Measurements from ENCODE around the gene PGC. TPM values are rescaled to one million over a fixed set of nuclear protein-coding genes. Genes with fewer than 3 reads are reported as not detected.

Gene PGC
- total RNA-seq, 2 experiments from 2014 or later, result not detected

- peak; percentile 58 for DNase-seq
- H3K9me3 Mint-ChIP-seq, result no peaks in the 10 kb centered on the region
- H3K4me1 Mint-ChIP-seq, result peaks cover 27% of the 10 kb centered on the region
Measured at GRCh38 chr6:41707565-41708200, 39.5 kb downstream of the PGC start.

GRCh38 chr6:41706876-41707564 lies 40.2 kb downstream of the PGC start:
- H3K4me3 Mint-ChIP-seq, result peak overlapping the region; percentile 71
- POLR2A ChIA-PET, result interaction anchor here (0.5 to 3.9 kb wide), 4 partner anchors 9 to 160 kb away, joined by 3 to 27 read pairs (median 10); partner anchors contain the start of gene FOXP4
- H3K27ac Mint-ChIP-seq, result peak overlapping the region; percentile 91
- H3K27me3 Mint-ChIP-seq, result peaks cover 1% of the 10 kb centered on the region
- peaks cover 27% of the 10 kb centered on the region for H3K4me1 Mint-ChIP-seq
- no peaks in the 10 kb centered on the region for H3K9me3 Mint-ChIP-seq
- peaks cover 6% of the 10 kb centered on the region for H3K36me3 Mint-ChIP-seq
- ATAC-seq (ENCODE audit: low read depth) (peak; percentile 5), DNase-seq (no peak)

More at GRCh38 chr6:41707565-41708200, 39.5 kb downstream of the PGC start:
- H3K4me3 Mint-ChIP-seq, result peak overlapping the region; percentile 71
- H3K36me3 Mint-ChIP-seq, result peaks cover 6% of the 10 kb centered on the region
- H3K27me3 Mint-ChIP-seq, result peaks cover 1% of the 10 kb centered on the region
- POLR2A ChIA-PET, result interaction anchor here (0.5 to 3.9 kb wide), 3 partner anchors 8 to 431 kb away, joined by 4 to 27 read pairs (median 17); no protein-coding TSS in a partner anchor
- peak overlapping the region; percentile 91 for H3K27ac Mint-ChIP-seq
- ATAC-seq (ENCODE audit: low read depth), result peak; percentile 79

- DNase-seq (peak; percentile 64), ATAC-seq (ENCODE audit: low read depth) (peak; percentile 79)
- Mint-ChIP-seq H3K4me3 (peak overlapping the region; percentile 71), H3K27ac (peak overlapping the region; percentile 82), H3K9me3 (no peaks in the 10 kb centered on the region), H3K4me1 (peaks cover 27% of the 10 kb centered on the region), H3K36me3 (peaks cover 6% of the 10 kb centered on the region), H3K27me3 (peaks cover 1% of the 10 kb centered on the region)
- POLR2A ChIA-PET, result interaction anchor here (0.5 to 3.9 kb wide), 5 partner anchors 10 to 344 kb away, joined by 3 to 27 read pairs (median 4); partner anchors contain the start of genes FOXP4 and TAF8
Measured at GRCh38 chr6:41705996-41706835, 41.0 kb downstream of the PGC start.

GRCh38 chr6:41705311-41705995 lies 41.7 kb downstream of the PGC start:
- Mint-ChIP-seq H3K36me3 (peaks cover 4% of the 10 kb centered on the region), H3K4me3 (no peak overlapping the region), H3K9me3 (no peaks in the 10 kb centered on the region), H3K4me1 (peaks cover 26% of the 10 kb centered on the region), H3K27ac (peak overlapping the region; percentile 26), H3K27me3 (no peaks in the 10 kb centered on the region)
- no peak for DNase-seq
- POLR2A ChIA-PET, result interaction anchor here (0.6 to 3.9 kb wide), 4 partner anchors 10 to 345 kb away, joined by 3 to 27 read pairs (median 11); partner anchors contain the start of gene TAF8
- ATAC-seq (ENCODE audit: low read depth), result no peak

GRCh38 chr6:41704656-41705310 lies 42.4 kb downstream of the PGC start:
- Mint-ChIP-seq H3K36me3 (peaks cover 4% of the 10 kb centered on the region), H3K4me1 (peaks cover 28% of the 10 kb centered on the region), H3K9me3 (no peaks in the 10 kb centered on the region), H3K4me3 (no peak overlapping the region), H3K27ac (peak overlapping the region; percentile 31), H3K27me3 (no peaks in the 10 kb centered on the region)
- no peak for ATAC-seq (ENCODE audit: low read depth)
- DNase-seq, result no peak
- POLR2A ChIA-PET, result interaction anchor here (1.2 to 3.2 kb wide), 2 partner anchors 11 to 29 kb away, joined by 5 to 17 read pairs; no protein-coding TSS in a partner anchor

GRCh38 chr6:41704028-41704427 lies 43.2 kb downstream of the PGC start:
- H3K4me3 Mint-ChIP-seq, result no peak overlapping the region
- no peaks in the 10 kb centered on the region for H3K9me3 Mint-ChIP-seq
- peaks cover 29% of the 10 kb centered on the region for H3K4me1 Mint-ChIP-seq
- peak overlapping the region; percentile 34 for H3K27ac Mint-ChIP-seq
- ATAC-seq (ENCODE audit: low read depth) (no peak), DNase-seq (no peak)
- no peaks in the 10 kb centered on the region for H3K27me3 Mint-ChIP-seq
- no peaks in the 10 kb centered on the region for H3K36me3 Mint-ChIP-seq
- POLR2A ChIA-PET, result interaction anchor here (1.2 kb wide), 1 partner anchor 29 kb away, joined by 5 read pairs; no protein-coding TSS in a partner anchor

- no peaks in the 10 kb centered on the region for H3K36me3 Mint-ChIP-seq
- peaks cover 22% of the 10 kb centered on the region for H3K4me1 Mint-ChIP-seq
- DNase-seq, result no peak
- no peaks in the 10 kb centered on the region for H3K27me3 Mint-ChIP-seq
- no peaks in the 10 kb centered on the region for H3K9me3 Mint-ChIP-seq
- no peak overlapping the region for H3K4me3 Mint-ChIP-seq
- POLR2A ChIA-PET, result no interaction called here
- H3K27ac Mint-ChIP-seq, result no peak overlapping the region
- ATAC-seq (ENCODE audit: low read depth), result no peak
Measured at GRCh38 chr6:41702771-41703494, 44.3 kb downstream of the PGC start.

- Mint-ChIP-seq H3K9me3 (no peaks in the 10 kb centered on the region), H3K4me1 (peaks cover 14% of the 10 kb centered on the region), H3K27ac (no peak overlapping the region), H3K4me3 (no peak overlapping the region), H3K36me3 (no peaks in the 10 kb centered on the region), H3K27me3 (no peaks in the 10 kb centered on the region)
- ATAC-seq (ENCODE audit: low read depth) (no peak), DNase-seq (no peak)
- POLR2A ChIA-PET, result no interaction called here
Measured at GRCh38 chr6:41702089-41702745, 45.0 kb downstream of the PGC start.

GRCh38 chr6:41700463-41701347 lies 46.5 kb downstream of the PGC start:
- Mint-ChIP-seq H3K36me3 (no peaks in the 10 kb centered on the region), H3K4me3 (no peak overlapping the region), H3K9me3 (no peaks in the 10 kb centered on the region), H3K27ac (no peak overlapping the region), H3K4me1 (peaks cover 3% of the 10 kb centered on the region), H3K27me3 (no peaks in the 10 kb centered on the region)
- ATAC-seq (ENCODE audit: low read depth), result no peak
- POLR2A ChIA-PET, result interaction anchor here (0.9 to 1.2 kb wide), 2 partner anchors 11 to 33 kb away, joined by 3 to 4 read pairs; no protein-coding TSS in a partner anchor
- no peak for DNase-seq

GRCh38 chr6:41699063-41699462 lies 48.1 kb downstream of the PGC start:
- DNase-seq (no peak), ATAC-seq (ENCODE audit: low read depth) (no peak)
- no peaks in the 10 kb centered on the region for H3K27me3 Mint-ChIP-seq
- no peak overlapping the region for H3K27ac Mint-ChIP-seq
- no peaks in the 10 kb centered on the region for H3K36me3 Mint-ChIP-seq
- H3K9me3 Mint-ChIP-seq, result no peaks in the 10 kb centered on the region
- H3K4me3 Mint-ChIP-seq, result no peak overlapping the region
- H3K4me1 Mint-ChIP-seq, result peaks cover 3% of the 10 kb centered on the region
- POLR2A ChIA-PET, result interaction anchor here (0.6 kb wide), 1 partner anchor 604 kb away, joined by 3 read pairs; no protein-coding TSS in a partner anchor
